ENCODE data around the gene GXYLT2.

Gene GXYLT2

DNA sequence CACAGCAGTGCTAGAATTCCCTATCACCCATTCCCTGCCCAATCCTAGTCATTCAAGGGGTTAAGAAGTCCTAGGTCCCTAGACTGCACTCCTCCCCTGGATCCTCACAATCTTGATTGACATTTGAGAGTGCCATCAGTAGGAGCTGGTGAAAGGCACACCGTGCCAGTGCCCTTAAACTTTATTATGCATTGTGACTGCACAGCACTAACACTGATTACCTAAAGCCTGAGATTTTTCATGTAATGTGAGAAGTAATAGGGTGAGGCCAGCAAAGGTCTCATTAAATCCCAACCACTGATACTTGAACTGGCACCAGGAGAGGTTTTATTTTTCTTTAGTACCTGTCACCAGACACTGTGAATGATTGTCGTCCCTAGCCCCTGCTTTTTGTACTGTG lies 16.3 kb downstream of the GXYLT2 start:
- TF ChIP-seq POLR2AphosphoS5 (IDR thresholded peaks at IDR 0.05; ENCODE audit: low read depth, low read length) (no peak), TAF1 (IDR thresholded peaks at IDR 0.05; ENCODE audit: borderline replicate concordance, insufficient read depth, low read length) (no peak), SIN3A (IDR thresholded peaks at IDR 0.05; ENCODE audit: borderline replicate concordance, insufficient read depth, low read length) (no peak), FOXP2 (optimal IDR thresholded peaks at IDR 0.05; ENCODE audit: borderline replicate concordance, extremely low read depth, extremely low read length, insufficient read depth) (no peak), REST (IDR thresholded peaks at IDR 0.05; ENCODE audit: insufficient read depth in 1 of 2, low read depth in 2 of 2, low read length in 2 of 2) (no peak)

DNA sequence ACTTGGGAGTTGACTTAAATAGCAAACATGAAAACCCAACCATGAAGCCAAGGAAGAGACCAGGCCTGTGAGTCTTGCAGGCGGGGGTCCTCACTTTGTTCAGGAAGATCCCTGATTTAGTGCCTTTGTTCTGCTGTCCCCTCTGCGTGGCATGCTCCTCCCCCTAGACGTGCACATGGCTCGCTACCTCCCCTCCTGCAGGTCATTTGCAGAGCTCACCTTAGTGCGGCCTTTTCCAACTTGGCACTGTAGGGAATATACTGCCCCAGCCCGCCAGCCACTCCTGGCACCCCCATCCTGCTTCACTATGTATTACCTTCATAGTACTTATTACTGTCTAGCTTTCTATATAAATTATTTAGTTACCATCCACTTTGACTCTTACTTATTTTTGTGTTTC lies 18.3 kb downstream of the GXYLT2 start:
- TF ChIP-seq REST (IDR thresholded peaks at IDR 0.05; ENCODE audit: insufficient read depth in 1 of 2, low read depth in 2 of 2, low read length in 2 of 2), result no peak

DNA sequence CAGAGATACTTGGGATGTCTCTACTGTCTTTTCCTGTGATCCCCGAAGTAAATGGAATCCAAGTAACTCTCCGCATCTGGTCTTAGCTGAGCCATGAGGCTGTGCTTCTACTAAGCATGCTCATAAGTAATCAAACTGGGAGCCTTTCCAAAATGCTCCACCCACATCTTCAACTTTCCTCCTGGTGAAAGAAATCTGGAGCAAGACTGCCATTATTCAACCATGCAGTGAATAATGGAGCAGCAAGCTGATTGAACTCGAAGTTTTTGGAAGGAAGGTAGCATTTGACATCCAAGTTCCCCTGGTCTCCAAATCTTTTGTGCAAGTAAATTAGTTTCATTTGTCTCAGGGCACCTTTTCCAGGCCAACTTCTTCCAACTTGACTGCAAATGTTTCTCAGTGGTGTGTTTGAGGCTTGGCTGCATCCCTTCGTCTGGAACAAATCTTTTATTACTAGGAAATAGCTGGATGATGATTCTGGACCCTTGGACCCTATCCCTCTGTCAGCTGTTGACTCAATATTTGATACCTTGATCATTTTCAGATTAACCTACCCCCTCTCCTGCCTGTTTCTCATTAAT lies 19.4 kb downstream of the GXYLT2 start:
- no peak for TF ChIP-seq SIN3A (IDR thresholded peaks at IDR 0.05; ENCODE audit: borderline replicate concordance, insufficient read depth, low read length)
- no peak for TF ChIP-seq REST (IDR thresholded peaks at IDR 0.05; ENCODE audit: insufficient read depth in 1 of 2, low read depth in 2 of 2, low read length in 2 of 2)
- TF ChIP-seq TAF1 (IDR thresholded peaks at IDR 0.05; ENCODE audit: borderline replicate concordance, insufficient read depth, low read length), result no peak
- TF ChIP-seq POLR2AphosphoS5 (IDR thresholded peaks at IDR 0.05; ENCODE audit: low read depth, low read length), result no peak
- TF ChIP-seq FOXP2 (optimal IDR thresholded peaks at IDR 0.05; ENCODE audit: borderline replicate concordance, extremely low read depth, extremely low read length, insufficient read depth), result no peak

- TF ChIP-seq REST (IDR thresholded peaks at IDR 0.05; ENCODE audit: insufficient read depth in 1 of 2, low read depth in 2 of 2, low read length in 2 of 2) (no peak), SIN3A (IDR thresholded peaks at IDR 0.05; ENCODE audit: borderline replicate concordance, insufficient read depth, low read length) (no peak), FOXP2 (optimal IDR thresholded peaks at IDR 0.05; ENCODE audit: borderline replicate concordance, extremely low read depth, extremely low read length, insufficient read depth) (no peak), TAF1 (IDR thresholded peaks at IDR 0.05; ENCODE audit: borderline replicate concordance, insufficient read depth, low read length) (no peak), POLR2AphosphoS5 (IDR thresholded peaks at IDR 0.05; ENCODE audit: low read depth, low read length) (no peak)
Measured at GRCh38 chr3:72907731-72908620, 20.1 kb downstream of the GXYLT2 start.
